ENCODE data around the gene ALKBH6. TPM values are rescaled to one million over a fixed set of nuclear protein-coding genes. Genes with fewer than 3 reads are reported as not detected.

ALKBH6 gene
- total and polyA plus RNA-seq, 4 donors = 6.3 to 11.8 (median 8.8) TPM

DNA sequence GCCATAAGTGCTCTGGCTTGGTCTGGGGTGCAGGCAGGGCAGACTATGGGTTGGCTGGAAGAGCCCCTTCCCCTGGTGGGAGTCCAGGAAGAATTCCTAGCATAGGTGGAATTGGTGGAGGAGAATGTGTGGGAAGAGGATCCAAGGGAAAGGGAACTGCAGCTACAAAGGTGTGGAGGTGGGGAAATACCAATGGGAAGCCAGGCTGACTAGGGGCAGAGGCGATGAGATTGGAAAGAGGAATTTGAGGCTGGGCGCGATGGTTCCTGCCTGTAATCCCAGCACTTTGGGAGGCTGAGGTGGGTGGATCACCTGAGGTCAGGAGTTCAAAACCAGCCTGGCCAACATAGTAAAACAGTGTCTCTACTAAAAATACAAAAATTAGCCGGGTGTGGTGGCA, 23.9 kb downstream of the ALKBH6 start:
- 91% methylated on average over 4 of the region's 4 CpGs for WGBS
- Histone ChIP-seq H3K9ac (ENCODE audit: low read depth in 1 of 2, low read length in 2 of 2) (no peak overlapping the region), H3K4me3 (ENCODE audit: low read depth in 1 of 3, low read length in 3 of 3) (no peak overlapping the region), H3K27me3 (ENCODE audit: control insufficient read depth in 4 of 4, insufficient read depth in 4 of 4, low read length in 3 of 4) (peaks cover 0 to under 1% (median 0%) of the 10 kb centered on the region in 4 donors), H3K4me1 (ENCODE audit: control insufficient read depth in 4 of 4, insufficient read depth in 4 of 4, low read length in 3 of 4) (peaks cover 0 to 6% (median 4%) of the 10 kb centered on the region in 4 donors), H3K27ac (ENCODE audit: low read depth in 1 of 2, low read length in 2 of 2) (no peak overlapping the region), H3K9me3 (ENCODE audit: control insufficient read depth in 4 of 4, low read length in 3 of 4) (no peaks in the 10 kb centered on the region), H3K36me3 (ENCODE audit: control insufficient read depth in 4 of 4, insufficient read depth in 3 of 4, low read depth in 1 of 4, low read length in 3 of 4) (no peaks in the 10 kb centered on the region)
- DNase-seq (ENCODE audit: low spot score) = no peak
- TF ChIP-seq TAF1 (conservative IDR thresholded peaks at IDR 0.05) = no peak
- no peak for TF ChIP-seq JUND (IDR thresholded peaks at IDR 0.05)
- TF ChIP-seq HNF4A (conservative IDR thresholded peaks at IDR 0.05) = no peak
- TF ChIP-seq, protein P1, sequence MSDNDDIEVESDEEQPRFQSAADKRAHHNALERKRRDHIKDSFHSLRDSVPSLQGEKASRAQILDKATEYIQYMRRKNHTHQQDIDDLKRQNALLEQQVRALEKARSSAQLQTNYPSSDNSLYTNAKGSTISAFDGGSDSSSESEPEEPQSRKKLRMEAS (IDR thresholded peaks at IDR 0.05) = no peak
- no peak for TF ChIP-seq EGR1 (IDR thresholded peaks at IDR 0.05; ENCODE audit: low read depth in 2 of 2)
- TF ChIP-seq FOXA2 (IDR thresholded peaks at IDR 0.05) = no peak
- no peak for TF ChIP-seq FOXA1 (IDR thresholded peaks at IDR 0.05)
- TF ChIP-seq YY1 (IDR thresholded peaks at IDR 0.05) = no peak
- TF ChIP-seq GABPA (IDR thresholded peaks at IDR 0.05 in 1 of 2, conservative IDR thresholded peaks at IDR 0.05 in 1 of 2) = no peak
- no peak for TF ChIP-seq HNF4G (IDR thresholded peaks at IDR 0.05)
- TF ChIP-seq, protein P2, sequence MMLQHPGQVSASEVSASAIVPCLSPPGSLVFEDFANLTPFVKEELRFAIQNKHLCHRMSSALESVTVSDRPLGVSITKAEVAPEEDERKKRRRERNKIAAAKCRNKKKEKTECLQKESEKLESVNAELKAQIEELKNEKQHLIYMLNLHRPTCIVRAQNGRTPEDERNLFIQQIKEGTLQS (IDR thresholded peaks at IDR 0.05) = no peak

DNA sequence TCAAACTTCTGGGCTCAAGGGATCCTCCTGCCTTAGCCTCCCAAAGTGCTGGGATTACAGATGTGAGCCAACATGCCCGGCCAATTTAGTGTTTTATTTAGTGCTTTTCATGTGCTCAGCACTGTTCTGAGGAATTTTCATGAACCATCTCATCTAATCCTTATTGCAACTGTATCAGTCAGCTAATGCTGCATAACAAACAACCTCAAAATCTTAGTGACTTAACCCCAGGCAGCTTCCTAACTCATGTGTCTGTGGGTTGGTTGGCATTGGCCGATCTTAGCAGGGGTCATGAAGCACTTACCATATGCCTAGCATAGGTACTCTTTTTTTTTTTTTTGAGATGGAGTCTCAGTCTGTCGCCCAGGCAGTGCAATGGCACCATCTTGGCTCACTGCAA, 25.2 kb downstream of the ALKBH6 start:
- Histone ChIP-seq H3K36me3 (ENCODE audit: control insufficient read depth in 4 of 4, insufficient read depth in 3 of 4, low read depth in 1 of 4, low read length in 3 of 4) (no peaks in the 10 kb centered on the region), H3K9me3 (ENCODE audit: control insufficient read depth in 4 of 4, low read length in 3 of 4) (no peaks in the 10 kb centered on the region), H3K27me3 (ENCODE audit: control insufficient read depth in 4 of 4, insufficient read depth in 4 of 4, low read length in 3 of 4) (peaks cover 0 to 4% (median 0%) of the 10 kb centered on the region in 4 donors), H3K4me1 (ENCODE audit: control insufficient read depth in 4 of 4, insufficient read depth in 4 of 4, low read length in 3 of 4) (peaks cover 0 to 4% (median 0%) of the 10 kb centered on the region in 4 donors), H3K9ac (ENCODE audit: low read depth in 1 of 2, low read length in 2 of 2) (no peak overlapping the region), H3K4me3 (ENCODE audit: low read depth in 1 of 3, low read length in 3 of 3) (no peak overlapping the region), H3K27ac (ENCODE audit: low read depth in 1 of 2, low read length in 2 of 2) (no peak overlapping the region)
- no peak for DNase-seq (ENCODE audit: low spot score)
- TF ChIP-seq CTCF (IDR thresholded peaks at IDR 0.05; ENCODE audit: low read depth, low read length, missing input control) = no peak
- WGBS = 87% methylated on average over 3 of the region's 3 CpGs

GRCh38 chr19:35987571-35987896, 26.5 kb downstream of the ALKBH6 start:
- no peak overlapping the region for H3K9ac ChIP-seq (ENCODE audit: low read depth in 1 of 2, low read length in 2 of 2)
- H3K9me3 ChIP-seq (ENCODE audit: control insufficient read depth in 4 of 4, low read length in 3 of 4) = no peaks in the 10 kb centered on the region
- DNase-seq (ENCODE audit: low spot score) = no peak
- TF ChIP-seq JUND (IDR thresholded peaks at IDR 0.05) (no peak), TAF1 (conservative IDR thresholded peaks at IDR 0.05) (no peak), CTCF (IDR thresholded peaks at IDR 0.05; ENCODE audit: low read depth, low read length, missing input control) (no peak), HNF4G (IDR thresholded peaks at IDR 0.05) (no peak), RAD21 (IDR thresholded peaks at IDR 0.05) (no peak), EGR1 (IDR thresholded peaks at IDR 0.05; ENCODE audit: low read depth in 2 of 2) (no peak), FOXA2 (IDR thresholded peaks at IDR 0.05) (no peak)
- TF ChIP-seq, protein P2 (IDR thresholded peaks at IDR 0.05) = no peak
- H3K4me3 ChIP-seq (ENCODE audit: low read depth in 1 of 3, low read length in 3 of 3) = no peak overlapping the region
- no peaks in the 10 kb centered on the region for H3K36me3 ChIP-seq (ENCODE audit: control insufficient read depth in 4 of 4, insufficient read depth in 3 of 4, low read depth in 1 of 4, low read length in 3 of 4)
- H3K27me3 ChIP-seq (ENCODE audit: control insufficient read depth in 4 of 4, insufficient read depth in 4 of 4, low read length in 3 of 4) = peaks cover 0 to 4% (median 0%) of the 10 kb centered on the region in 4 donors
- H3K4me1 ChIP-seq (ENCODE audit: control insufficient read depth in 4 of 4, insufficient read depth in 4 of 4, low read length in 3 of 4) = peaks cover 0 to 4% (median 0%) of the 10 kb centered on the region in 4 donors
- WGBS = 32% methylated on average over 8 of the region's 8 CpGs
- H3K27ac ChIP-seq (ENCODE audit: low read depth in 1 of 2, low read length in 2 of 2) = no peak overlapping the region
